ENCODE measurements around the gene COL26A1. TPM values are rescaled to one million over a fixed set of nuclear protein-coding genes. Genes with fewer than 3 reads are reported as not detected.
"Not testable (repeated sequence)": the region's sequence is repeated elsewhere in the genome, so short reads cannot be mapped to it uniquely, and the experiment has no call there.

Gene COL26A1
- total RNA-seq, 2 donors from 2014 or later = not detected

DNA sequence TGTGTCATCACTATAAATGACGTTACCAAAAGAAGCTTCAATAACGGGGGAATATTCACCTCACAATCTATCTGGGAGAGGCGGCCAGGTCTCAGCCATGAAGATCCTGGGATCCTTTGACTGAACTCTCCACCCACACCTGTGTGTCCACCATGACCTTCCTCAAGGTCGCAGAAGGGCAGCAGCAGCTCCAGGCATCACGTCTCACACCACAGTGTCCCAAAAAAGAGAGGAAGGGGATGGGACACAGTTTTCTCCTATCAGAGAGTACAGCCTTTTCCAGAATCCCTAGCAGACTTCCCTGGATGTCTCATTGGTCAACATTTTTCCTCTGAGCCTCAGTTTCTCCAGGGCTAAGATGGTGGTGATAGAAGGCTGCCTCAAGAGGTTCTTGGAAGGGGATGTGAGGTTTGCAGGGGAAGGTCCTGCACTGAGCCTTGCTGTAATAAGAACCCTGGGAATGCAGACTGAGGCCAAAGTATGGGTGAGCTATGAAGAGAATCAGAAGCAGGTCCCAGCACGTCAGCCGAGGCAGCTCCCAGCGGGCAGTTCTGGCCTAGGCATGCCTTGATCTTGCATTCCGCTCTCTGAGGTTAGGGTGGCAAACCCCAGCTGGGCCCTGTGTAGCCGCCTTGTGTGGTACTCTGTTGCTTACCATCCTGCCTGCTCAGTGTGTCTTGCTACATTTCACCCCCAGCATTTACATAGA is 63.8 kb downstream of the COL26A1 start:
- Histone ChIP-seq H3K4me1 (no peaks in the 10 kb centered on the region), H3K27ac (no peak overlapping the region), H3K36me3 (no peaks in the 10 kb centered on the region), H3K9me3 (no peaks in the 10 kb centered on the region), H3K4me3 (no peak overlapping the region), H3K27me3 (no peaks in the 10 kb centered on the region)
- TF ChIP-seq, protein P1, sequence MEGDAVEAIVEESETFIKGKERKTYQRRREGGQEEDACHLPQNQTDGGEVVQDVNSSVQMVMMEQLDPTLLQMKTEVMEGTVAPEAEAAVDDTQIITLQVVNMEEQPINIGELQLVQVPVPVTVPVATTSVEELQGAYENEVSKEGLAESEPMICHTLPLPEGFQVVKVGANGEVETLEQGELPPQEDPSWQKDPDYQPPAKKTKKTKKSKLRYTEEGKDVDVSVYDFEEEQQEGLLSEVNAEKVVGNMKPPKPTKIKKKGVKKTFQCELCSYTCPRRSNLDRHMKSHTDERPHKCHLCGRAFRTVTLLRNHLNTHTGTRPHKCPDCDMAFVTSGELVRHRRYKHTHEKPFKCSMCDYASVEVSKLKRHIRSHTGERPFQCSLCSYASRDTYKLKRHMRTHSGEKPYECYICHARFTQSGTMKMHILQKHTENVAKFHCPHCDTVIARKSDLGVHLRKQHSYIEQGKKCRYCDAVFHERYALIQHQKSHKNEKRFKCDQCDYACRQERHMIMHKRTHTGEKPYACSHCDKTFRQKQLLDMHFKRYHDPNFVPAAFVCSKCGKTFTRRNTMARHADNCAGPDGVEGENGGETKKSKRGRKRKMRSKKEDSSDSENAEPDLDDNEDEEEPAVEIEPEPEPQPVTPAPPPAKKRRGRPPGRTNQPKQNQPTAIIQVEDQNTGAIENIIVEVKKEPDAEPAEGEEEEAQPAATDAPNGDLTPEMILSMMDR (IDR thresholded peaks at IDR 0.05) = no peak
- no peak for DNase-seq (ENCODE audit: low spot score)

DNA sequence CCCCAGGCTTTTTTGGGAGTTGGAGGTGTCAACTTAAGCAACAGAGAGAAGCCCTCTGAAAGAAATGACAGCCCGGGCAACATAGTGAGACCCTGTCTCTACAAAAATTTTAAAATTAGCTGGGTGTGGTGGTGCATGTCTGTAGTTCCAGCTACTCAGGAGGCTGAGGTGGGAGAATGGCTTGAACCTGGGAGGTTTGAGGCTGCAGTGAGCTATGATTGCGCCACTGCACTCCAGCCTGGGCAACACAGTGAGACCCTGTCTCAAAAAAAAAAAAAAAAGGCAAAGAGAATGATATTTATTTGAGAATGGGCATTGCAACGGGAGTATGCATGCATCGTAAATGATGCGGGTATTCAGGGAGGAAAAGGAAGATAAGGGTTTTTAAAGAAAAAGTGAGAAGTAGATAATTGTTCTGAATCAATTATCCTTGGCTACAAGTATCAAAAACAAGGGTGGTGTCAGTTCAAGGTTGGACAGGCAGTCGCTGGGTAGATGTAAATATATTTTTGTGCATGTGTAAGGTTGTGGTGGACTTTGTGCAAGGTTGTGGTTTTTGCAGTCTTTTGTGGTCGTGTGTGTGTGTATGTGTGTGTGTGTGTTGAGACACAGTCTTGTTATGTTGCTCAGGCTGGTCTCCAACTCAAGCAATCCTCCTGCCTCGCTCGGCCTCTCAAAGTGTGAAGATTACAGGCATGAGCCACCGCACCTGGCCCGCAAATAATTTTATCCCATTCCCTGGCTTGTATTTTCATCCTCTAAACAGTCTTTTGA is 65.6 kb downstream of the COL26A1 start:
- Histone ChIP-seq H3K27me3 (no peaks in the 10 kb centered on the region), H3K4me3 (no peak overlapping the region), H3K4me1 (no peaks in the 10 kb centered on the region), H3K27ac (no peak overlapping the region), H3K9me3 (no peaks in the 10 kb centered on the region), H3K36me3 (no peaks in the 10 kb centered on the region)
- DNase-seq (ENCODE audit: low spot score) = no peak
- TF ChIP-seq, protein P1 (IDR thresholded peaks at IDR 0.05) = no peak

DNA sequence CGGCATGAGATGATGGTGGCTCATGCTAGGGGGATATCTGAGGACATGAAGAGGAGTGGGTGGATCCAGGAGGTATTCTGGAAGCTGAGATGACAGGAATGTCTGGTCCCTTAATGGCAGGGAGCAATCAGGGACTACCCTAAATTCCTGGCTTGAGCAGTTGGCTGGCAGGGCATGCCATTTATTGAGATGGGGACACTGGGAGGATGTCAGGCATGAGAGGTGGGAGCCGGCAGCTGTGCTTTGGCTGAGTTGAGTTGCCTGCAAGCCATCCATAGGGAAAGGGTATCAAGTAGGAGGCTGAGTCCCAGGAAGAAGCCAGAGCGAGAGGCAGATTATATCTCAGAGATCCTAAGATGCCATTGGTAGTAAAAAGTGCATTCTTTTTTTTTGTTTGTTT is 69.6 kb downstream of the COL26A1 start:
- TF ChIP-seq, protein P1 (IDR thresholded peaks at IDR 0.05) = no peak

DNA sequence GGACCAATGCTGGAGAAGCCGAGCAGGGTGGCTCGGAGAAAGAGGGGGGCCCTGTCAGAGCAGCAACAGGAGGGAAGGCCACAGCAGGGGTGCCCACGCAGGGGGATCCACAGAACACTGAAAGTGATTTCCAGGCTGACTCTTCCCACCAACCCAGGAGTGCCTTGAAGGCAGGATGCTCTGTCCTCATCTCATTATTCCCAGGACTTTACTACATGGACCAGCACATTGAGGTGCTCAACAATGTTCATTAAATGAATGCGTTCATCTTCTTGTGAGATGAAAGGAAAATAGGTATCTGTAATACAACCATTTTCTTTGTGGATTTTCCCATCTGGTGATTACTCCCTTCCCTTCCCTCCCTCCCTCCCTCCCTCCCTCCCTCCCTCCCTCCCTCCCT is 71.0 kb downstream of the COL26A1 start:
- no peak overlapping the region for H3K4me3 ChIP-seq
- no peaks in the 10 kb centered on the region for H3K36me3 ChIP-seq
- TF ChIP-seq, protein P1 (IDR thresholded peaks at IDR 0.05) = no peak
- DNase-seq (ENCODE audit: low spot score) = no peak
- peaks cover 0 to 4% of the 10 kb centered on the region in 2 donors for H3K27me3 ChIP-seq
- H3K27ac ChIP-seq = no peak overlapping the region
- H3K4me1 ChIP-seq = no peaks in the 10 kb centered on the region
- no peaks in the 10 kb centered on the region for H3K9me3 ChIP-seq

More for the DNA sequence above, 69.6 kb downstream of the COL26A1 start:
- Histone ChIP-seq H3K4me3 (no peak overlapping the region), H3K9me3 (no peaks in the 10 kb centered on the region), H3K27me3 (peaks cover 0 to 4% of the 10 kb centered on the region in 2 donors), H3K27ac (no peak overlapping the region), H3K36me3 (no peaks in the 10 kb centered on the region), H3K4me1 (no peaks in the 10 kb centered on the region)
- DNase-seq (ENCODE audit: low spot score) = no peak

DNA sequence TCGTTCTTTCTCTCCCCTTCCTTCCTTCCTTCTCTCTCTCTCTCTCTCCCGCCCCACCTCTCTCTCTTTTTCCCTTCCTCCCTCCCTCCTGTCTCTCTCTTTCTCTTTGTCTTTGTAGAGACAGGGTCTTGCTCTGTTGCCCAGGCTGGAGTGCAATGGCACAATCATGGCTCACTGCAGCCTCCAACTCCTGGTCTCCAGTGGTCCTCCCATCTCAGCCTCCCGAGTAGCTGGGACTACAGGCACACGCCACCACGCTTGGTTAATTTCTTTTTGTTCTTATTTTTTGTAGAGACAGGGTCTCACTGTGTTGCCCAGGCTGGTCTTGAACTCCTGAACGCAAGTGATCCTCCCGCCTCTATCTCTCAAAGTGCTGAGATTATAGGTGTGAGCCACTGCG is 71.5 kb downstream of the COL26A1 start:
- not testable (repeated sequence) for H3K27me3 ChIP-seq; H3K36me3 ChIP-seq; H3K4me3 ChIP-seq; H3K9me3 ChIP-seq; DNase-seq (ENCODE audit: low spot score); H3K27ac ChIP-seq; H3K4me1 ChIP-seq

DNA sequence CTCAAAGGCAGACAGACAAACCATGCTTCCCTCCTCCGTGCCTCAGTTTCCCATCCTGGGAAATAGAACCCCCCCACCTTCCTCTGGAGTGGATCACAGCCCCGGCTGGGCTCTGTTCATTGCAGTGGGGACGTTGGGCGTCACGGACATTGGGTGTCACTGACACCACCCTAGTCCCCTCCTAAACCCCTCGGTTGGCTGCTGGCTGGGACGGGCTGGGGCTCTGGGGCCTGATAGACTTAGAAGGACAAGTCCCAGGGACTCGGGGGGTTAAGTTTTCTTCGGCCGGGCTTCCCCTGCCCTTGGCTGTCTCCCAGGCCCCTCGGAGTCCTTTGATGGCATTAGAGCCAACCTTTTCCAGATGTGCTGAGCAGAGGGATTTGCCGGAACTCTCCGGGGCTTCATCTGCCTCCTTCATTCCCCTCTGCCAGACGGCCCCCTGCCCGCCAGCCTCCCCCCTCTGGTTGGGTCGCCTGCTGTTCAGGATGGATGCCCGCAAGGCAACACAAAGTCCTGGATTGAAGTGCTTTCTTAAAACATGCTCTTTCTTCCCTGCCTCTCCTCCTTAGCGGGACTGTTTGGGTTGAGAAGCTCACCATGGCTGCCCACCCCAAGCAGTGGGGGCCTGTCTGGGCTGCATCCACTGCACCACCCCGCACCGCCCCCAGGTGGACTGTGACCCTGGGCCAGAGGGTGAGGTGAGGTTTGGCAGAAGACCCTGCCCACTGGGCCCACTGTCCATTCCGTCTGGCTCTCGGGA is 73.0 kb downstream of the COL26A1 start:
- no peaks in the 10 kb centered on the region for H3K36me3 ChIP-seq
- TF ChIP-seq, protein P1 (IDR thresholded peaks at IDR 0.05) = no peak
- no peak overlapping the region for H3K4me3 ChIP-seq
- H3K4me1 ChIP-seq = no peaks in the 10 kb centered on the region
- peaks cover 0 to 4% of the 10 kb centered on the region in 2 donors for H3K27me3 ChIP-seq
- no peak for DNase-seq (ENCODE audit: low spot score)
- H3K27ac ChIP-seq = no peak overlapping the region
- no peaks in the 10 kb centered on the region for H3K9me3 ChIP-seq

Measured in right atrium auricular region (tissue), 2 donors.